Right lobe of liver (tissue), 4 donors: ENCODE results near the gene MET.

Experiments used
- CTCF ChIP-seq, 4 donors: fragments of 200-600 bp in 3 of 4; fragments of 450-650 bp in 1 of 4; IDR thresholded peaks; one replicate each; pipeline versions ENCODE4 v1.5.1 to v1.8.0; 2016 to 2022; ENCODE audit warnings: antibody characterized with exemption in 4 of 4, mild to moderate bottlenecking in 2 of 4
- POLR2A ChIP-seq: fragments of 450-650 bp; IDR thresholded peaks from one replicate; pipeline ENCODE4 v1.6.1; 2017; ENCODE audit warnings: antibody characterized with exemption, mild to moderate bottlenecking
- donor health status: DM: no; HTN: no; CAD: no.
- donor health status: DM: no; HTN: no; CAD: no.
- donor health status: DM: no; HTN: yes; CAD: no.

- TF ChIP-seq POLR2A (no peak), CTCF (IDR thresholded peaks at IDR 0.05) (no peak)
Observed at GRCh38 chr7:116752305-116753074, 80.5 kb downstream of the MET start.
